ENCODE results near the gene ANKRD24. TPM values are rescaled to one million over a fixed set of nuclear protein-coding genes. Genes with fewer than 3 reads are reported as not detected.
"Not testable (repeated sequence)": the region's sequence is repeated elsewhere in the genome, so short reads cannot be mapped to it uniquely, and the experiment has no call there.

The ANKRD24 gene
- total and polyA plus RNA-seq, 2 of the 13 experiments (the other 11 are each of a cell fraction or from before 2014, with no cell fraction given): 0.13 to 0.24 TPM

- TF ChIP-seq GRHL1 (CRISPR knock-in tag; conservative IDR thresholded peaks at IDR 0.05) (no peak), EP300 (IDR thresholded peaks at IDR 0.05; ENCODE audit: low read depth in 2 of 2, low read length in 2 of 2) (no peak), EP300 (CRISPR knock-in tag; IDR thresholded peaks at IDR 0.05; ENCODE audit: borderline replicate concordance) (no peak), ESRRA (CRISPR knock-in tag; IDR thresholded peaks at IDR 0.05; ENCODE audit: low read depth) (0 out of 2 replicates have a peak, but pooled peaks have one; percentile 28), RAD21 (CRISPR knock-in tag; IDR thresholded peaks at IDR 0.05) (no peak), KLF9 (CRISPR knock-in tag; IDR thresholded peaks at IDR 0.05; ENCODE audit: low read depth) (no peak), ZNF780A (CRISPR knock-in tag; IDR thresholded peaks at IDR 0.05) (no peak), TRIM24 (CRISPR knock-in tag; IDR thresholded peaks at IDR 0.05) (no peak)
Observed at GRCh38 chr19:4234862-4235201, 52.3 kb downstream of the ANKRD24 start (continued).

- H3K4me2 ChIP-seq (ENCODE audit: low read depth, low read length); H3K27ac ChIP-seq (ENCODE audit: extremely low read length, insufficient read depth, low read length); H3K36me3 ChIP-seq (replicated peaks in 1 of 2; ENCODE audit: control insufficient read depth in 1 of 2, insufficient read depth in 2 of 2, low read length in 2 of 2); H3K79me2 ChIP-seq (ENCODE audit: insufficient read depth, low read length); in situ Hi-C loops (cut with HindIII; ENCODE audit: extremely low pct_ligation_motif_present, low pct_unique_long_range_greater_than_20kb); DNase-seq (ENCODE audit: low spot score); FAIRE-seq; BruUV-seq (replicated peaks); H2AFZ ChIP-seq (ENCODE audit: low read length); H3K4me3 ChIP-seq (replicated peaks in 1 of 3; ENCODE audit: insufficient read depth in 1 of 3, low read depth in 2 of 3, low read length in 3 of 3); POLR2A ChIA-PET; H4K20me1 ChIP-seq (ENCODE audit: insufficient read depth, low read length); H3K9ac ChIP-seq (ENCODE audit: insufficient read depth, low read depth, low read length); H3K27me3 ChIP-seq (ENCODE audit: control insufficient read depth in 1 of 2, insufficient read depth in 2 of 2, low read length in 2 of 2); intact Hi-C loops (cut with micrococcal nuclease; ENCODE audit: unreplicated experiment); CTCF ChIA-PET (ENCODE audit: low intra/inter-chr PET ratio, low total read pairs); ATAC-seq: not testable (repeated sequence)
- peak; percentile 19; the same call in 1 of the 2 replicates for TF ChIP-seq ZNF121 (CRISPR knock-in tag; IDR thresholded peaks at IDR 0.05)
- WGBS (ENCODE audit: low lambda C conversion rate): 82% methylated on average over 16 of the region's 16 CpGs
- H3K4me1 ChIP-seq (ENCODE audit: insufficient read depth, low read length): peaks cover 30% of the 10 kb centered on the region
- peaks cover 12% of the 10 kb centered on the region for H3K9me3 ChIP-seq (ENCODE audit: low read length)
Observed at GRCh38 chr19:4237510-4237909, 55.0 kb downstream of the ANKRD24 start.
